Karpas-422 (cell line): ENCODE results near the gene ABCA3. TPM values are rescaled to one million over a fixed set of nuclear protein-coding genes. Genes with fewer than 3 reads are reported as not detected.

Source experiments
- DNase-seq: peaks from one replicate; pipeline ENCODE4 v3.0.0-alpha.2; 2015
- H2AFZ ChIP-seq: fragments of 200-600 bp; sonication (generic); 2 replicates; pipeline ENCODE4 v1.6.1; 2014; ENCODE audit warnings: antibody characterized with exemption, low read length, mixed read lengths
- H3K27ac ChIP-seq: fragments of 200-600 bp; sonication (generic); 2 replicates; pipeline ENCODE4 v1.5.1; 2014; ENCODE audit warnings: mild to moderate bottlenecking, low read length, moderate library complexity
- H3K27me3 ChIP-seq: fragments of 200-600 bp; sonication (generic); 2 replicates; pipeline ENCODE4 v1.6.1; 2014; ENCODE audit warnings: low read length, mixed read lengths
- H3K36me3 ChIP-seq: fragments of 200-600 bp; sonication (generic); 2 replicates; pipeline ENCODE4 v1.6.1; 2014; ENCODE audit warnings: low read length, mixed read lengths; ENCODE audit not compliant: insufficient read depth
- H3K4me1 ChIP-seq: fragments of 200-600 bp; sonication (generic); 2 replicates; pipeline ENCODE4 v1.6.1; 2014; ENCODE audit warnings: mild to moderate bottlenecking, low read length, mixed read lengths
- H3K4me2 ChIP-seq: fragments of 200-600 bp; sonication (generic); 2 replicates; pipeline ENCODE4 v1.6.1; 2014; ENCODE audit warnings: low read length, low read depth, mild to moderate bottlenecking; ENCODE audit not compliant: poor library complexity, severe bottlenecking
- H3K4me3 ChIP-seq: fragments of 200-600 bp; sonication (generic); 2 replicates; pipeline ENCODE4 v1.5.1; 2014; ENCODE audit warnings: mild to moderate bottlenecking, antibody characterized with exemption, low read length, mixed read lengths
- H3K79me2 ChIP-seq: fragments of 200-600 bp; sonication (generic); 2 replicates; pipeline ENCODE4 v1.6.1; 2014; ENCODE audit warnings: mild to moderate bottlenecking, low read length, mixed read lengths
- H3K9ac ChIP-seq: fragments of 200-600 bp; sonication (generic); 2 replicates; pipeline ENCODE4 v1.6.0; 2014; ENCODE audit warnings: low read length
- H3K9me2 ChIP-seq: fragments of 200-600 bp; sonication (generic), shearing (Covaris generic); replicated peaks from 2 replicates; pipeline ENCODE4 v1.6.0; 2014; ENCODE audit warnings: mild to moderate bottlenecking, low read length, moderate library complexity; ENCODE audit not compliant: insufficient read depth
- H3K9me3 ChIP-seq: fragments of 300-700, 200-600 bp; sonication (generic); 2 replicates; pipeline ENCODE4 v1.6.1; 2014; ENCODE audit warnings: low read length, mixed read lengths
- H4K20me1 ChIP-seq: fragments of 200-600 bp; sonication (generic); 2 replicates; pipeline ENCODE4 v1.6.1; 2014; ENCODE audit warnings: mild to moderate bottlenecking, antibody characterized with exemption, low read length, low read depth; ENCODE audit not compliant: insufficient read depth
- total RNA-seq: library from RNA; depleted of rRNA; stranded (reverse); fragments of >200 nt; shearing (Covaris generic); gene quantifications from 2 replicates; pipeline ENCODE4 v1.2.3, GENCODE V29; 2014; ENCODE audit warnings: low replicate concordance

The ABCA3 gene
- total RNA-seq, 1 experiment from 2014 or later = 0.37 TPM

GRCh38 chr16:2374644-2375043 is 34.1 kb upstream of the ABCA3 start:
- Histone ChIP-seq H3K4me1 (no peaks in the 10 kb centered on the region), H3K79me2 (no peaks in the 10 kb centered on the region), H3K4me2 (no peak overlapping the region), H3K9ac (no peak overlapping the region), H3K9me2 (no peaks in the 10 kb centered on the region), H3K36me3 (no peaks in the 10 kb centered on the region), H3K27ac (no peak overlapping the region), H3K4me3 (no peak overlapping the region), H2AFZ (no peak overlapping the region), H3K9me3 (no peaks in the 10 kb centered on the region), H3K27me3 (no peaks in the 10 kb centered on the region), H4K20me1 (no peaks in the 10 kb centered on the region)
- no peak for DNase-seq

GRCh38 chr16:2373176-2373575 is 32.6 kb upstream of the ABCA3 start:
- no peak overlapping the region for H3K27ac ChIP-seq
- no peaks in the 10 kb centered on the region for H3K4me1 ChIP-seq

GRCh38 chr16:2372684-2373083 is 32.2 kb upstream of the ABCA3 start:
- H3K27me3 ChIP-seq = no peaks in the 10 kb centered on the region
- H3K9ac ChIP-seq = no peak overlapping the region
- H3K36me3 ChIP-seq = no peaks in the 10 kb centered on the region
- DNase-seq = no peak
- H3K79me2 ChIP-seq = no peaks in the 10 kb centered on the region
- H3K4me2 ChIP-seq = no peak overlapping the region
- H3K4me1 ChIP-seq = no peaks in the 10 kb centered on the region
- H2AFZ ChIP-seq = no peak overlapping the region
- no peaks in the 10 kb centered on the region for H4K20me1 ChIP-seq
- no peak overlapping the region for H3K27ac ChIP-seq
- no peaks in the 10 kb centered on the region for H3K9me2 ChIP-seq
- no peak overlapping the region for H3K4me3 ChIP-seq
- H3K9me3 ChIP-seq = no peaks in the 10 kb centered on the region

More at GRCh38 chr16:2373176-2373575, 32.6 kb upstream of the ABCA3 start:
- DNase-seq = no peak
- H3K9ac ChIP-seq = no peak overlapping the region
- H3K27me3 ChIP-seq = no peaks in the 10 kb centered on the region
- H4K20me1 ChIP-seq = no peaks in the 10 kb centered on the region
- H3K4me3 ChIP-seq = no peak overlapping the region
- H3K4me2 ChIP-seq = no peak overlapping the region
- no peaks in the 10 kb centered on the region for H3K36me3 ChIP-seq
- no peak overlapping the region for H2AFZ ChIP-seq
- no peaks in the 10 kb centered on the region for H3K79me2 ChIP-seq
- H3K9me2 ChIP-seq = no peaks in the 10 kb centered on the region
- H3K9me3 ChIP-seq = no peaks in the 10 kb centered on the region

- no peak overlapping the region for H2AFZ ChIP-seq
- no peaks in the 10 kb centered on the region for H3K9me2 ChIP-seq
- no peaks in the 10 kb centered on the region for H3K4me1 ChIP-seq
- H3K9me3 ChIP-seq = no peaks in the 10 kb centered on the region
- H3K4me2 ChIP-seq = no peak overlapping the region
- no peak for DNase-seq
- H4K20me1 ChIP-seq = no peaks in the 10 kb centered on the region
- no peaks in the 10 kb centered on the region for H3K27me3 ChIP-seq
- H3K27ac ChIP-seq = no peak overlapping the region
- H3K79me2 ChIP-seq = no peaks in the 10 kb centered on the region
- H3K4me3 ChIP-seq = no peak overlapping the region
- no peaks in the 10 kb centered on the region for H3K36me3 ChIP-seq
- no peak overlapping the region for H3K9ac ChIP-seq
Measured at GRCh38 chr16:2371421-2371820, 30.9 kb upstream of the ABCA3 start.

GRCh38 chr16:2370721-2371120 is 30.2 kb upstream of the ABCA3 start:
- Histone ChIP-seq H3K9me3 (no peaks in the 10 kb centered on the region), H3K9ac (no peak overlapping the region), H3K27me3 (no peaks in the 10 kb centered on the region), H3K36me3 (no peaks in the 10 kb centered on the region), H2AFZ (no peak overlapping the region), H3K79me2 (no peaks in the 10 kb centered on the region), H3K4me1 (no peaks in the 10 kb centered on the region), H3K27ac (no peak overlapping the region), H3K4me2 (no peak overlapping the region), H3K4me3 (no peak overlapping the region), H4K20me1 (no peaks in the 10 kb centered on the region), H3K9me2 (no peaks in the 10 kb centered on the region)
- no peak for DNase-seq

GRCh38 chr16:2366660-2367309 is 26.3 kb upstream of the ABCA3 start:
- H3K4me1 ChIP-seq = no peaks in the 10 kb centered on the region
- no peak for DNase-seq

GRCh38 chr16:2365397-2366294 is 25.1 kb upstream of the ABCA3 start:
- H3K27me3 ChIP-seq = no peaks in the 10 kb centered on the region
- H3K9me2 ChIP-seq = no peaks in the 10 kb centered on the region
- no peak overlapping the region for H2AFZ ChIP-seq
- H3K4me1 ChIP-seq = no peaks in the 10 kb centered on the region
- no peak overlapping the region for H3K4me2 ChIP-seq
- no peak overlapping the region for H3K9ac ChIP-seq
- H3K36me3 ChIP-seq = no peaks in the 10 kb centered on the region
- no peaks in the 10 kb centered on the region for H3K79me2 ChIP-seq
- no peak for DNase-seq
- H4K20me1 ChIP-seq = no peaks in the 10 kb centered on the region
- no peaks in the 10 kb centered on the region for H3K9me3 ChIP-seq
- no peak overlapping the region for H3K27ac ChIP-seq
- no peak overlapping the region for H3K4me3 ChIP-seq

More at GRCh38 chr16:2366660-2367309, 26.3 kb upstream of the ABCA3 start:
- no peaks in the 10 kb centered on the region for H3K27me3 ChIP-seq
- no peaks in the 10 kb centered on the region for H3K9me2 ChIP-seq
- no peaks in the 10 kb centered on the region for H3K9me3 ChIP-seq
- no peak overlapping the region for H2AFZ ChIP-seq
- no peaks in the 10 kb centered on the region for H3K79me2 ChIP-seq
- no peak overlapping the region for H3K4me2 ChIP-seq
- H3K36me3 ChIP-seq = no peaks in the 10 kb centered on the region
- H3K9ac ChIP-seq = no peak overlapping the region
- H3K27ac ChIP-seq = no peak overlapping the region
- no peak overlapping the region for H3K4me3 ChIP-seq
- no peaks in the 10 kb centered on the region for H4K20me1 ChIP-seq

- Histone ChIP-seq H3K36me3 (no peaks in the 10 kb centered on the region), H4K20me1 (no peaks in the 10 kb centered on the region), H3K4me1 (no peaks in the 10 kb centered on the region), H3K9me2 (no peaks in the 10 kb centered on the region), H3K27ac (no peak overlapping the region), H3K9me3 (no peaks in the 10 kb centered on the region), H3K27me3 (no peaks in the 10 kb centered on the region), H2AFZ (no peak overlapping the region), H3K4me2 (no peak overlapping the region), H3K4me3 (no peak overlapping the region), H3K9ac (no peak overlapping the region), H3K79me2 (no peaks in the 10 kb centered on the region)
- no peak for DNase-seq
Measured at GRCh38 chr16:2364638-2365210, 24.2 kb upstream of the ABCA3 start.
